Fibroblast of lung (primary cell): ENCODE results near the gene C5orf24. TPM values are rescaled to one million over a fixed set of nuclear protein-coding genes. Genes with fewer than 3 reads are reported as not detected.

ENCODE experiments used
- DNase-seq, 2 donors: peaks; one replicate each; pipeline versions ENCODE4 v3.0.0 to v3.0.0-alpha.2; 2010; ENCODE audit warnings: low read depth in 2 of 2
- H2AFZ ChIP-seq: 2 replicates; pipeline ENCODE4 v1.5.1; 2012; ENCODE audit warnings: low read length, control low read depth, inconsistent platforms
- H3K27ac ChIP-seq: 2 replicates; pipeline ENCODE4 v1.5.1; 2011; ENCODE audit warnings: low read length, control low read depth; ENCODE audit not compliant: insufficient read depth
- H3K27me3 ChIP-seq: 2 replicates; pipeline ENCODE4 v1.5.1; 2011; ENCODE audit warnings: mild to moderate bottlenecking, low read length; ENCODE audit not compliant: control insufficient read depth, insufficient read depth
- H3K36me3 ChIP-seq: 2 replicates; pipeline ENCODE4 v1.5.1; 2011; ENCODE audit warnings: low read length; ENCODE audit not compliant: control insufficient read depth, insufficient read depth
- H3K4me1 ChIP-seq: 2 replicates; pipeline ENCODE4 v1.5.1; 2011; ENCODE audit warnings: low read length; ENCODE audit not compliant: control insufficient read depth, insufficient read depth; ENCODE audit errors: extremely low read depth
- H3K4me2 ChIP-seq: 2 replicates; pipeline ENCODE4 v1.5.1; 2011; ENCODE audit warnings: low read length, control low read depth; ENCODE audit not compliant: insufficient read depth; ENCODE audit errors: extremely low read depth
- H3K4me3 ChIP-seq, 4 experiments: fragments of 200-600 bp in 1 of 4; sonication (generic) in 1 of 4; replicated peaks in 1 of 4; 2 replicates each; pipeline ENCODE4 v1.5.1; 2011 to 2016; ENCODE audit warnings: low read length in 4 of 4, low read depth in 3 of 4, mild to moderate bottlenecking in 3 of 4, control low read depth in 2 of 4, inconsistent platforms in 1 of 4, mixed read lengths in 1 of 4; ENCODE audit not compliant: insufficient read depth in 1 of 4; ENCODE audit errors: control extremely low read depth in 1 of 4
- H3K79me2 ChIP-seq: 2 replicates; pipeline ENCODE4 v1.5.1; 2012; ENCODE audit warnings: mild to moderate bottlenecking, low read length, inconsistent platforms; ENCODE audit not compliant: control insufficient read depth, insufficient read depth
- H3K9ac ChIP-seq: 2 replicates; pipeline ENCODE4 v1.5.1; 2011; ENCODE audit warnings: mild to moderate bottlenecking, low read length, control low read depth; ENCODE audit not compliant: insufficient read depth
- H3K9me3 ChIP-seq: 2 replicates; pipeline ENCODE4 v1.5.1; 2012; ENCODE audit warnings: low read depth, low read length; ENCODE audit not compliant: control insufficient read depth, insufficient read depth
- H4K20me1 ChIP-seq: 2 replicates; pipeline ENCODE4 v1.5.1; 2011; ENCODE audit warnings: low read length; ENCODE audit not compliant: control insufficient read depth, insufficient read depth; ENCODE audit errors: extremely low read depth
- EZH2 ChIP-seq: IDR thresholded peaks from 2 replicates; pipeline ENCODE4 v1.5.1; 2012; ENCODE audit warnings: low read length, control low read depth, mild to moderate bottlenecking; ENCODE audit errors: missing control alignments
- polyA plus RNA-seq, 2 donors: library from polyadenylated mRNA; depleted of rRNA in 1 of 2; stranded (reverse) in 1 of 2; unstranded in 1 of 2; fragments of >200 nt; gene quantifications; 2 replicates each; pipeline ENCODE4 v1.2.1, GENCODE V29; 2011 to 2012; ENCODE audit warnings: missing spikeins in 1 of 2
- total RNA-seq: library from RNA; depleted of rRNA; stranded (reverse); fragments of >200 nt; gene quantifications from 2 replicates; pipeline ENCODE4 v1.2.1, GENCODE V29; 2014
- TF ChIP-seq, protein P1 (sequence below), 2 donors: IDR thresholded peaks in 1 of 2; conservative IDR thresholded peaks in 1 of 2; 1 replicate in 1 of 2; 2 replicates in 1 of 2; pipeline ENCODE4 v1.5.1; 2011 to 2012; ENCODE audit warnings: low read length in 2 of 2, control low read depth in 1 of 2, inconsistent platforms in 1 of 2, low read depth in 1 of 2, mild to moderate bottlenecking in 1 of 2

Gene C5orf24
- total and polyA plus RNA-seq, 2 donors (not counting 1 experiment from before 2014, with no cell fraction given): 40.0 to 71.3 TPM

DNA sequence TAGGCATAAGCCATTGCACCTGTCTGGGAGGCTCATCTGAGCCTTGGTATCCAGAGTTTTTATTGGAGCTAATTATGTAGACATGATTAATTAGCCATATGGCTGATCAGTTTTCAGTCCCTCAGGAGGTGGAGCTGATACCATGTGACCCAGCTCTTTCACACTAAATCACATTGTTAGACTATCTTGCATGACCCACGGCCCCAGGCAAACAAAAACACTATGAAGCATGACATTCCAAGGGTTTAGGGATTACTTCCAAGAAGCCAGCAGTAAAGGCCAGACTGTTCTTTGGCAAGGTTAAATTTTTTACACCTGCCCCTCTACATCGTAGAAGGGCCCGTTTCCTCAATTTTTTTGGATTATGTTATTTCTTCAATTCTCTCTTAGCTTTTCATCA, 5.0 kb upstream of the C5orf24 start:
- TF ChIP-seq EZH2: no peak
- TF ChIP-seq, protein P1, sequence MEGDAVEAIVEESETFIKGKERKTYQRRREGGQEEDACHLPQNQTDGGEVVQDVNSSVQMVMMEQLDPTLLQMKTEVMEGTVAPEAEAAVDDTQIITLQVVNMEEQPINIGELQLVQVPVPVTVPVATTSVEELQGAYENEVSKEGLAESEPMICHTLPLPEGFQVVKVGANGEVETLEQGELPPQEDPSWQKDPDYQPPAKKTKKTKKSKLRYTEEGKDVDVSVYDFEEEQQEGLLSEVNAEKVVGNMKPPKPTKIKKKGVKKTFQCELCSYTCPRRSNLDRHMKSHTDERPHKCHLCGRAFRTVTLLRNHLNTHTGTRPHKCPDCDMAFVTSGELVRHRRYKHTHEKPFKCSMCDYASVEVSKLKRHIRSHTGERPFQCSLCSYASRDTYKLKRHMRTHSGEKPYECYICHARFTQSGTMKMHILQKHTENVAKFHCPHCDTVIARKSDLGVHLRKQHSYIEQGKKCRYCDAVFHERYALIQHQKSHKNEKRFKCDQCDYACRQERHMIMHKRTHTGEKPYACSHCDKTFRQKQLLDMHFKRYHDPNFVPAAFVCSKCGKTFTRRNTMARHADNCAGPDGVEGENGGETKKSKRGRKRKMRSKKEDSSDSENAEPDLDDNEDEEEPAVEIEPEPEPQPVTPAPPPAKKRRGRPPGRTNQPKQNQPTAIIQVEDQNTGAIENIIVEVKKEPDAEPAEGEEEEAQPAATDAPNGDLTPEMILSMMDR (conservative IDR thresholded peaks at IDR 0.05 in 1 of 2, IDR thresholded peaks at IDR 0.05 in 1 of 2; ENCODE audit: low read depth in 1 of 2, low read length in 2 of 2): no peak
- Histone ChIP-seq H2AFZ (no peak overlapping the region), H4K20me1 (no peaks in the 10 kb centered on the region), H3K4me3 (no peak overlapping the region), H3K4me1 (peaks cover 10% of the 10 kb centered on the region), H3K36me3 (no peaks in the 10 kb centered on the region), H3K27ac (no peak overlapping the region), H3K9ac (no peak overlapping the region), H3K79me2 (no peaks in the 10 kb centered on the region), H3K4me2 (no peak overlapping the region), H3K9me3 (no peaks in the 10 kb centered on the region), H3K27me3 (no peaks in the 10 kb centered on the region)
- no peak for DNase-seq

DNA sequence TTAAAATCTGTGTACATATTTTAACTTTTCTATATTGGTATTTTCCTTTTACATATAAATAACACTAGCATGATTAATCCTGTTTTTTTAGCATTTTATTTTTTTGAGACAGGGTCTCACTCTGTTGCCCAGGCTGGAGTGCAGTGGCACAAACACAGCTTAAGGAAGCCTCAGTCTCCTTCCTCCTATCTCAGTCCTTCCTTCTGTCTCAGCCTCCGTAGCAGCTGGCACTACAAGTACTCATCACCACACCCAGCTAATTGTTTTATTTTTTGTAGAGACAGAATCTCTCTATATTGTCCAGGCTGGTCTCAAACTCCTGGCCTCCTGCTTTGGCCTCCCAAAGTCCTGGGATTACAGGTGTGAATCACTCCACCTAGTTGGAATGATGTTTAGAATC, 1.5 kb upstream of the C5orf24 start:
- H3K9ac ChIP-seq: no peak overlapping the region
- no peak for TF ChIP-seq EZH2
- TF ChIP-seq, protein P1 (conservative IDR thresholded peaks at IDR 0.05 in 1 of 2, IDR thresholded peaks at IDR 0.05 in 1 of 2; ENCODE audit: low read depth in 1 of 2, low read length in 2 of 2): no peak
- H2AFZ ChIP-seq: no peak overlapping the region
- no peak overlapping the region for H3K27ac ChIP-seq
- H3K9me3 ChIP-seq: no peaks in the 10 kb centered on the region
- H3K79me2 ChIP-seq: peaks cover 29% of the 10 kb centered on the region
- H4K20me1 ChIP-seq: no peaks in the 10 kb centered on the region
- peaks cover 10% of the 10 kb centered on the region for H3K4me1 ChIP-seq
- H3K27me3 ChIP-seq: no peaks in the 10 kb centered on the region
- no peaks in the 10 kb centered on the region for H3K36me3 ChIP-seq
- DNase-seq: no peak
- no peak overlapping the region for H3K4me2 ChIP-seq
- no peak overlapping the region for H3K4me3 ChIP-seq

DNA sequence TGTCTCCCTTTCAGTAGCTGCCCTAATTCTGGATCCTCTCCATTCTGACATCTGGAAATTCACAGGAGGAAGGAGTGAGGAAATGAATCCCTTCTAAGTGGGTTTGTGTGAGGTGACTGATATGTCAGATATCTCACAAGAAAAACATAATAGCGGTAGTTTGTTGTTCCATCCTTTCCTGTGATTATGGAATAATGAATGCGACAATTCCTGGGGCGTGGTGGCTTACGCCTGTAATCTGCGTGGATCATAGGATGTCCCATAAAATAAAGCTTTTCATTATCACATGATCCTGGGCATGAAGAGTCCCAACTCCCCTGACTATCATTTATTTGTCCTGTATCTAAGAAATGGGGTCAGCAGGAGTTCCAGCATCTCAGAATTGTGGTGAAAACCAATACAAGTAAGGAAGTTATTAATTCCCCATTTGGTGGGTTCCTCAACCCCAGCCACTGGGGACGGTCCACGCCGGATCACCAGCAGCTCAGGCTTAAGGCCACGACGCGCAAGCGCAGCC, 375 bp upstream of the C5orf24 start:
- H3K4me3 ChIP-seq: peak overlapping the region; percentile 8 to 81 (median 32)
- no peaks in the 10 kb centered on the region for H3K36me3 ChIP-seq
- H3K27me3 ChIP-seq: no peaks in the 10 kb centered on the region
- no peak for TF ChIP-seq EZH2
- TF ChIP-seq, protein P1 (conservative IDR thresholded peaks at IDR 0.05 in 1 of 2, IDR thresholded peaks at IDR 0.05 in 1 of 2; ENCODE audit: low read depth in 1 of 2, low read length in 2 of 2): no peak
- peak overlapping the region; percentile 94 for H3K9ac ChIP-seq
- H2AFZ ChIP-seq: peak overlapping the region; percentile 71
- H3K9me3 ChIP-seq: no peaks in the 10 kb centered on the region
- H3K4me1 ChIP-seq: peaks cover 10% of the 10 kb centered on the region
- peaks cover 38% of the 10 kb centered on the region for H3K79me2 ChIP-seq
- peak in 1 of 2 donors; percentile 36 for DNase-seq
- peak overlapping the region; percentile 88 for H3K27ac ChIP-seq
- H3K4me2 ChIP-seq: peak overlapping the region; percentile 83
- H4K20me1 ChIP-seq: no peaks in the 10 kb centered on the region
